Measurements from ENCODE around the gene GALNS.
"Not testable (repeated sequence)": the region's sequence is repeated elsewhere in the genome, so short reads cannot be mapped to it uniquely, and the experiment has no call there.

- not testable (repeated sequence) for TF ChIP-seq CTCF (IDR thresholded peaks at IDR 0.05; ENCODE audit: insufficient read depth, low read length, poor library complexity, severe bottlenecking); EZH2phosphoT487 (conservative IDR thresholded peaks at IDR 0.05; ENCODE audit: low read length)
Measured at GRCh38 chr16:88889702-88890352, 33.1 kb upstream of the GALNS start.

All from SU-DHL-6 (cell line).